HG02970 (cell line): ENCODE data around the gene NPAS3.

Experiments
- ATAC-seq: cut with Tn5 transposase; IDR thresholded peaks from one replicate; pipeline ENCODE4 v1.9.1; 2021; ENCODE audit warnings: mild to moderate bottlenecking, moderate library complexity, moderate number of reproducible peaks; ENCODE audit not compliant: unreplicated experiment, low FRiP score

NPAS3 gene

DNA sequence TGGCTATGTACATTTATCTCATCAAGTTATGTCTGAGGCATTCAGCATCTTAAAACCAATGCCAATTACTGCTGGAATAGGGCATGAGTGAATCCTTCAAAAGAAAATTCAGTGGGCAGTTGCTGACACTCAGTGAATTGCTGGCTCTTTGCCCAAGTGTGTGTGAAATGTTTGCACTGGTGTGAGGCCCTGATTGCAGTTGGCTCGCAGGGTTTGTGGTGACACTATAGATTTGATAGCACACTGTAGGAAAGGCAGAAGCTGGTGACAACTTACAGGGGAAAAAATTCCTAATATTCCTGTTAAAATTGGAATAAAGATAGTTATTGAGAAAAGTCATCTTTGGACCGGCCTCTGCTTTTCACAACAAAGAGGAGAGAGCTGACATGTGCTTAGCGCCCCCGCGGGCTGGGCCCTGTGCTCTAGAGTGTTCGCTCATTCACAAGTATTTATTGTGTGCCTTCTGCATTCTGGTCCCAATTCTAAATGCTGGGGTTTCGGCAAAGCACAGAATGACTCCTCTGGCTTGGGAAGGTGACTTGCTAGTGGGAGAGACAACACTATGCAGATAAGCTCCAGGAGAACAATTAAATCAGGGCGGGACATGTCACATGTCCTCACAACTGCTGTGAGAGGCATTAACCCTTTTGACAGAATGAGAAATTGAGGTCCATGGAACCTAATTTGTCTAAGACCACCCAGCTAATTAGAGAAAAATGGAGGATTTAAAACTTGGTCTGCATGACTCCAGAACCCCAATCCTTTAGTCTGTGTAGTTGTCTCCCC, 418.7 kb downstream of the NPAS3 start:
- ATAC-seq = no peak

DNA sequence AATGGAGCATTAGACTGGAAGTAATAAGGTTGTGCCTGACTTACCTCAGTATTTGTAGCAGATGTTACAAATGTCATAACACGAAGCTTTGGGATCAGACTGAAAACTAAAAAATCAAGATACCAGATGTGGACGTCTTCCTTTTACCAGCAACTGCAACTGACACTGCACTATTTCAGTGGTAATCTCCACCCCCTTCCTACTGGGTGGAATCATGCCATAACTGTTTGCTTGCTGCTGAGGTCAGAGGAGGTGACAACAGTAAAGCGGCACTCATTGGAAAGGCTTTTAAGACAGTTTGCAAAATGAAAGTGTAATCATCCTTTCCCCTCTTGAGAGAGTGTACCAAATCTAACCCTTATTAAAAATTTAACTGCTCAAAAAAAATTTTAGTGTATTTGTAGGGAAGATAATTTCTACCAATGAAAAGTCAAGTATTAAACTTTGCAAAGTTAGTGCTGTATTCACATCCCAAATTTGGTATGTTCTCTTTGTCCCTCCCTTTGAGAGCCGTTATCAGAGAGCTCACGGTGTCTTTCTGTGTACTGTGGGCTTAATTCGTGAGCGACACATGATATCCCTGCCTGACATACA, 420.7 kb downstream of the NPAS3 start:
- ATAC-seq = no peak

DNA sequence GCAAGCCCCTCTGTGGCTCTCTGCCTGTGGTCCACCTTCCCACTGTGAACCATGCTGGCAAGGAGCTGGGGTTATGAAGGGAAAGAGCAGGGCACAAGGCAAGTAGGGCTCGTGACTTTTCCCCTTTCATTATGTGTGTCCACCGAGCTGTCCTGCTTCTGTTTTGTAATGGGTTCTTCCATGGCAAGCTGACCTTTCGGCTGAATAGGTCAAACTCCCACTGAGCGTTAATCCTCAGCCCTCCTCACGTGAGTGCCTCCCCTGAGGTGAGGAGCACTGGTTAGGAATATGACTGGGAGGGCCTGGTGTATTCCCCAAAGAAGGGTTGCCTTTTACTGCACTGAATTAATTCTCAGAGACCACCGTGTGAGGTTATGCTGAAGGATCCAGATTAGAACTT, 424.3 kb downstream of the NPAS3 start:
- no peak for ATAC-seq

DNA sequence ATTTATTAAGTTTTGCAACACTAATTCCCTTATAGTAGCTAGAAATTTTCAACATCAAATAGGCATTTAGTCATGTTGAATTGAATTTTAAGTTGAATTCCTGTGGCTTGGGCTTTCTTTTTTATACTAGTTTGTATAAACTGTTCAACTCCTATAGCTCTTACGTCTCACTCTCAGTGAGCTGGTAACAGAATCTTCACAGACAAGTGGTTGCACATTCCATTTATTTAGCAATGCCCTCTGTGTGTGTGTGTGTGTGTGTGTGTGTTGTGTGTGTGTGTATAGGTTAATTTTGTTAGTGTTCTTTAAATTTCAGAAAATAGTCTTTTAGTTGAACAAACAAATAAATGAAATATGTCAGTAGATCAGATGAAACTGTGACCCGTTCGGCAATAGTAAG, 425.0 kb downstream of the NPAS3 start:
- ATAC-seq = no peak

DNA sequence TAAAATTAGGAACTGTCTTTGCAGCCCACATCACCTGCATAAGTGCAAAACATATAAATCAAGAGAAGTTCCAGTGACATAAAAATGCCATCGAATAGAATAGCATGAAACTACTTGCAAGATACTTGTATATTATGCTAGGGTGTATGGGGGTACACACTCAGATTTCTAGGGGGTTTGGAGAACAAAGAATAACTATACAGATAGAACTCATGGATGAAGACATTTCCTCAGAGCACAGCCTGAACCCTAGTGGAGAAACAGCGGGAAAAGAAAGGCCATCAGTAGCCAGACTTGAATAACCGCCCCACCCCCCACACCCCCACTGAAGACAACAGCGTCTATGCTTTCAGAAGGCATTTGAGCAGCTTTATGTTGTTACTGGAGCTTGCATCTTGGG, 425.8 kb downstream of the NPAS3 start:
- no peak for ATAC-seq

DNA sequence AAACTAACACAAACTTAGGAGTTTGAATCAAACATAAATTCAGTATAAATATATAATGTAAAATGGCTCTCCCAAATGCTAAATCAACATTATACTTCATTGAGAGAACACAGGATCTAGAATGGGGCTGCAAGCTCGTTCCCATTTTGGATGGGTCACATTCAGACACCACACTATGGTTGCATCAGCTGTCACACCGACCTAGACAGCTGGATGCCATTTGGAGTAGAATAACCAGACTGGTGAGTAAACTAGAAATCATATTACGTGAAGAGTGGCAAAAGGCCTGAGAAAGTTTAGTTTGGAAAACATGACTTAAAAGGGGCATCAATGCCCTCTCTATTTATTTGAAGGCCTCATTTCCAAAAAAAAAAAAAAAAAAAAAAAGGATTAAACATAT, 430.4 kb downstream of the NPAS3 start:
- no peak for ATAC-seq

DNA sequence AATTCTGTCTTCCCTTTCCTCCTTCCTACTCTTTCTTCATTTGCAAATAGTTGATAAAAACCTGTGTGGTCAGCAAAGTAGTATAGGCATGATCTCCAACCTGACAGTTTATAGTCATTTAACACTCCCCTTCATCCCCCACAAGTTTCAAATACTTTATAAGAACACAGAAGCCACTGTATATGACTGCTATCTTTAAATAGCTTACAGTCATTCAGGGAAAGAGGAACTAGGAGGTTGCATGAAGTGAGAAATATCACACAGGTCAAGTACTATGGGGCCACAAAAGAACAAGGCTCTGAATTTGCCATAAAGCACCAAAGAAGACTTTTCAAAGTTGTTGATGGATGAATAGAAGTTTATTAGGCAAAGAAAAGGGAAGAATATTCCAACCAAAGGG, 431.3 kb downstream of the NPAS3 start:
- ATAC-seq = no peak

DNA sequence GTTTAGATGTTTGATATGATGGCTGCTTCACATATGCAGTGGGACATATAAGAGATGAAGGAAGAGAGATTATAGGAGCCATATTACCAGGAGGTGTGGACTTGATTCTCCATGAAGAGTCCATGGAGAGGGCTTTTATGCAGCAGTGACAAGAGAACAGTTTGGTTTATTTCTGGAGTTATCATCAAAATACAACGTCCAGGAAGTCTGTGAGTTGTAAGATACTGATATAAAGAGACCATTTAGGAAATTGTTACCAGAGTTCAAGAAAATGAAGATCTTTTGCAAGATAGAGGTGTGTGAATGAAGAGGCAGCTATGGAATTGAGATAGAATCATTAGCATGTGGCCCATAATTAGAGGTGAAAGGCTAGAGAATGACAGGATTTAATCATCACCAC, 431.7 kb downstream of the NPAS3 start:
- no peak for ATAC-seq

DNA sequence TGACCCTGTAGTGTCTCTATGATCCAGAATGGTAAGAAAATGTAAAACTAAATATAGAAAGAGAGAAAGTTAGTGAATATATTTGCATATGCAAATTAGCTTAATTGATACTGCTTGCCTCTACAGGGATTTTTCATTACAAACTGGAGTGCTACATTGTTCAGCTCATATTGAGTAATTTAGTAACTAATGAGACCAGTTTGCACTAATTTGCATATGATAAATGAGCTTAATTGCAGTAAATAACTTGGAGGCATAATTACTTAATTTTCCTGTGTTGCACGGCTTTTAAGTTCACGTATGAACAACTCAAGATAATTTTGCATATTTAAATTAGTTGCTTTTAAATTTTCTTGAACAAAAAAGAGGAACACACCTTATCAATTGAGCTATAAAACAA, 436.5 kb downstream of the NPAS3 start:
- no peak for ATAC-seq

DNA sequence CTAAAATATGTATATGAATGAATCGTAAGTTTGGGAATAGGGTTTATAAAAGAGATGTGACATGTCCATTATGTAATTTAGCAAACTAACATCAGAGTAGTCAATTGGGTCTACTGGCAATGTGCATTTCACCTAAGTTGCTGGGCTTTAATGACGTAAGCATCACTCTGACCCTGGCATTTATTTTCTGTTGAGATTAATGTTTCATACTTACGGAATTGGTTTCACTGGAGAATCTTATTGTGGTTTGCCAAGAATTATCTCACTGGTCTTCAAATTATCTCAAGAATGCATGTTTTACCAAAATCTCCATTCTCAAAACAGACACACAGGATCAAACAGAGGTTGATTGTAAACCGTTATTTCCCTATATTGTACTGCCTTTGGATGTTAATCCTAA, 437.1 kb downstream of the NPAS3 start:
- no peak for ATAC-seq

DNA sequence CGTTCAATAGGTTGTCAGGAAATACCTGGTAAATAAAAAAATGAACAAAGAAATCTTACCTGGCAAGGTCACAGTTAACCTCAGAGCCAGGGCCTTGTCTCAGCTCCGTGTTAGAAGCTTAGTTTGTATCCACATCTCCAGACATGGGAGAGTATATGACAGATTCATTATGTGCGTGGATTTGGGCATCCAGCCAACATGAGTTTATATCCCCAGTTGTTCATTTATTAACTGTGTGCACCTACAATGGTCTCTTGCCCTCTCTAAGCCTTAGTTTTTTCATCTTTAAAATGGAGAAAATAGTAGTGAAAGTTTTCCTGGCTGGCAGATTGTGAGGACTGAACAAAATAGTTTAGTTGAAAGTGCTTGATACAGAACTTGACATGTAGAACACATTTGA, 437.8 kb downstream of the NPAS3 start:
- ATAC-seq = no peak

DNA sequence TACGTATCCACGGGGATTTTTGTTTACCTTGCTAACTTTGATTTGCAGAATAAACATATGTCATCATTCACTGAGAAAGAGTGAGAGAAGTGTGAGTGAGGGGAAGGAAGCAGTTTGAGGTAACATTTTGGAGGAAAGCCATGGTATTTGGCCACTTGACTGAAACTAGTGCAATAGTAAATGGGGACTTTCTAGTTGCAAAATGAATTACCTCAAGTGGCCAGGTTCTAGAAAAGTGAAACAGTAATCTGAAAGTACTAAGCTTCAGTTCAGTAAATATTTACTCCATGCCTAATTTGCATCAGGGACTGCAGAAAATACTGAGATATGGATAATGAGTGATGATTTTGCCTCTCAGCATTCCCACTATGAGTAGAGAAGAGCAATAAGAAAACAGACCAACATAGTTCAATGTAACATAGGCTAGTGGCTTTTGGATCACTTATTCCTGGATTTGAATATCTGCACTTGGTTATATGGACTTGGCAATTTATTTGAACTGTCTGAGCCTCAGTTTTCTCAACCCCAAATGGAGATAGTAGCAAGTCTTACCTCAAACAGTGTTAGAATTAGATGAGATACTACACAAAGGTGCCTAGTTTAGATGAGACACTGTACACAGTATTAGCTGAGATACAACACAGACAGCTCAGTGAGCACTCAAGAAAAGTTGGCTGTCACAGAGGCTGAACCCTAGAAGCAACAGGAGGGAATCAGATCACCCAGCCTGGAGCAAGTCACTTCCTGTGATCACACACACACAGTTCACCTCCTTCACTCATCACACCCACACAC, 439.1 kb downstream of the NPAS3 start:
- no peak for ATAC-seq

DNA sequence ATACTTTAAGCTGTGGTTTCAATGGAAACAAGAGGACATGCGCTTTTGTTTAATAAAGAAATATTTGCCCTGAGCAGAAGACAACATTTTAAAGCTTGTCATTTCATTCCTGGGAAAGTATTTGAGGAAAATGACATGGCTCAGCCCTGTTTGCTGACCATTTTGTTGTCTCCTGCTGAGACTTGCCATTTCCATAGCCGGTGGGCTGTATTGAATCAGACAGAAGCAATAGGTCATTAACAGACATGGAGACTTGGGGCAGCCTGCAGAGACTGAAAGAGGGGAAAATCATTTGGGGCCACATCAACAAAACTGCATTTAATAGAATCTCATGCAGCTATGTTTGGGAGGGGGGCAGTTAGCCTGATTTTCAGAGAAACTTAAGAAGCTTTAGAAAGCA, 443.0 kb downstream of the NPAS3 start:
- no peak for ATAC-seq

DNA sequence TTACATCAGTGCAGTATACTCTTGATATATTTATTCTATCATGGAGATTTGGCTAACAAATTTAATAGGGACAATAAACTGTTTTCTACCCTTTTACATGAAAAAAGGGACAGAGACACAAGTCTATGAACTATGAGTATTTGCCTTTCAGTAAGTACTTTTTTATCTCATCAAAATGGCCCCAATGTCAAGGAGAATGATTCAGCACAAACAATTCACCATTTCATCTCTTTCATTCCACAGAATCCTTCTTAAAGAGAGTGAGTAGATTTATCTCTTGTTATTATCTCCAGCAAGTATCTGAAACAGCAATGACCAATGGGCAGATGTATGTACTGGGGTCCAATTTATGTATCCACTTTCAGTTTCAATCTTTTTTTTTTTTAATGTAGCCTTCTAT, 447.5 kb downstream of the NPAS3 start:
- ATAC-seq = no peak

DNA sequence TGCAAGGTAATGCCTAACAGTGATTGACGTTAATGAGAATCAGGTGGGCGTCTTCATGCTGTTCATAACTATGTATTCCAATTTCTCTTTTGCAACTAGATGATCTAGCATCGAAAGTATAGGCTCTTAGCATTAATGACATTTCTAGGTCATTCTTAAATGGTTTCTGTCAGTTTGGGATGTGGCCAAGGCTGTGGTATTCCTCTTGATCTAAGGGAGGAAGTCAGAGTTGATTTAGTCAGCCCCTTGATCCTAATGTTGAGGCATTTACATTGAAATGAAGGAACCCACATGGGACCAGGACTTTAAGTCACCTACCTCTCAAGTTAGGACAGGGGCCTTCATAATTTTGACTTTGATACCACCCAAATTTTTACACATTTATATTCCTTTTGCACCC, 448.1 kb downstream of the NPAS3 start:
- no peak for ATAC-seq

DNA sequence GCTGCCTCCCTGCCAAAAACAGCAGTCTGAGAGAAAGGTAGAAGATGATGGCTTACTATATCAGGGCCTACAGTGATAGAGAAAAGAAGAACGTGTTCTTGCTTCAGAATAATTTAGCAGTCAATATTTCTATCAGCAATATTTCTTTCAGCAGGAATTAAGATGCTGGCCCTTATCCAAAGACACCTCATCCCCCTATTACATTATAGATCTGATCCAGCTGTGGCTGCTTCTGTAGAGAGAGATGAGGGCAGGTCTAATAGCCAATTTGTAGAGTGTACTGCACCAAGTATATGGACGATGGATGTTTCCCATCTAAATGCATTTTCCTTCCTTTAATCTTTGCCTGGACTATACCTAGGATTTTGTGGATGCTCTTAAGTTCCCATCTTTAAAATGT, 451.7 kb downstream of the NPAS3 start:
- ATAC-seq = no peak

DNA sequence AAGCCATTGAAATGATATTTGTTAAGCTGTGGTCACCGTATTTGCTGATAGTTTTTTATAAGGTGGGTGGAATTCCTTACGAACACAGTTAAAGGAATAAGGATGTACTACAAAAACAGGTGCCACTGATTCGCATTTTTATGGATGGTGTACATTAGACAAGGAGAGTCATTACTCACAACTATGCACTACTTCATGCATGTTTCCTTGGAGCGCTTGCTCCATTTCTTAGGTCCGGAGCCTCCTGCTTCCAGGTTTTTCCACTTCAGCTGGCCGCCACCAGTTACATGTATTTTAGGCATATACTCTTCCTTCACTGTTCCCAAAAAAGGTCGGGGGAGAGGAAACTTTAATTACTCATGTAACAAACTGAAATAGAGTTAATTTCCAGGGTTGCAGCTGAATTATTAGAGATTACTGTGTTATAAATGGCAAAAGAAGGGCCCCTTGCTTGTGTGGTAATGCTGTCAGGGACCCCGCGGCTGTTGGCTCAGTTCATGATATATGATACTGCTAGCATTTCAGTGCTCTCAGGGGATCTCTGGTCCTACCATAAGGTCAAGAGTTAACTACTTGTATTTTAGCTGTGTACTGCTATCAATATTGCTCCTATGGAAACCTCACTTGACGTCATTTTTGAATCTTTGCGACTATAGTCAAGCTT, 454.7 kb downstream of the NPAS3 start:
- ATAC-seq = no peak

DNA sequence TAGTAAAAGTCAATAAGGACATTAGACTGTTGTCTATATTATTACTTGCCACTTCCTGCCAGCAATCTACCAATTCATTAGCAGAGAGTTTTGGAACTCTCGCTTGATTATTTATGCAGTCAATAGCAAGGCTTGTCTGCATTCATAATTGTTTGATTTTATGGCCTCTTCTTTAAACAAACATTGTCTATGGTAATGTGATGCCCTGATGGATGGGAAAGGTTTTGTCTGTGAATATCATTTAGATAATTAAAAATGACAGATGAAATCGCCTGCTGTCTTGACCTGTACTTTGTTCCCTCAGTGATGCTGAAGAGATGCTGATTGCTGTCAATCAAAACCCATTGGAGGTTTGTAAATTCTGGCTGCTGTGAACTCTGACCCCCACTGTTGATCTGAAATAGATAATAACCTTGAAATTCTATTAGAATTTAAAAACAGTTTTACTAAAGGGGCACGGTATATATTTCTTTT, 455.3 kb downstream of the NPAS3 start:
- ATAC-seq = no peak

DNA sequence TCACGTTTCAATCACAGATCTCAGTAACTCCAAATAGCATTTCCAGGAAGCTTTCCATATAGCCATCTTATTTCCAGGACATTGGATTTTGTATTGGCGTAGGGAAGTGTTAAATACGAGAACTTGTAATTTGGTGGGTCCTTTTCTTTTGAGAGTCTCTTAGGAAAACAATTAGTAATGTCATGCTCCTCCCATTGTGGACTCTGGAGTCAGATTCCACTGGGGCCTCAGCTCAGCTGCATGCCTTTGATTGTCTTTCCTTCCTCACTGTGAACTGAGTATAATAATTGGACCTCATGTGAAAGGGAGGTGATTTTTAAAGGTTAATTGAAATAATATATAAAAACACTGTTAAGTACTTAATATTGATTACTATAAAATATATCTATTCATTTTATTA, 462.6 kb downstream of the NPAS3 start:
- ATAC-seq = no peak

DNA sequence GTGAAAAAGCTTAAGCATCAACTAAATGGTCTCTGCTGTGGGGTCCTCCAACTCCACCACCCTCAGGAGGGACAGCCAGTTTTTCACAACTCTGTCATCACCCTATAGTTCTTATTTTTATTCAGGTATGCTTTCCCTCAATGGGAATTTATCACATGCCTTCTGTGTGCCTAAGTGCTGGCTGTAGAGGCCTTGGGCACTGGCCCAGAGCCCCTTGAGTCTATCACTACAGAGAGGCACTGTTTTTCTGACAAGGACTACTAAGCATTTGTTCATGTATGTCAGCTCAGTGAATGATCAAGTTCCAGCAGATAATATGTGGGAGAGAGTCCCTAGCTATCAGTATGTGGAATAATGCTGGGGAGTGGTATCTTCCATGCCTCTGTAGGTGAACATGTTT, 463.9 kb downstream of the NPAS3 start:
- no peak for ATAC-seq

DNA sequence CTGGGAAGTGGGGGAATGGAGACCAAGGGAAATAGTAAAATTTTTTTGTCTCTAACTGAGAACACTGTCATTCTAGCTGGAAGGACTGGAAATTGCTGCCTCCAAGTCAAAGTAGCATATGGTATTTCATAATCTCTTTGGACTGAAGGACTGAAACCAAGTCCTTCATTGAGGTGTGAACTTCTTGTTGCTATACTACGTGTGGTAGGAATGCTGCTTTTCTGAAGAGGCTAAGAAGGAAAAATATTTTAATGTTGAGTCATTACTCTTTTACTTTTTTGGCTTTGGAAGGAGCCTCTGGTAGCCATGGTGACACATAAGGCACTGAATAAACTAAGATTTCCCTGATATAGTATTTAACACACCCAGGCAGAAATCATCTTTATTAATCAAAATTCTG, 465.4 kb downstream of the NPAS3 start:
- no peak for ATAC-seq
